C4-2B (cell line): ENCODE results near the gene PRDM5.

Experiments used
- ZFX ChIP-seq: fragments of 450-650 bp; IDR thresholded peaks from 2 replicates; pipeline ENCODE4 v1.6.1; 2017
- TF ChIP-seq, protein P1 (sequence below): fragments of 450-650 bp; conservative IDR thresholded peaks from 2 replicates; pipeline ENCODE4 v1.5.1; 2017; ENCODE audit warnings: mild to moderate bottlenecking

DNA sequence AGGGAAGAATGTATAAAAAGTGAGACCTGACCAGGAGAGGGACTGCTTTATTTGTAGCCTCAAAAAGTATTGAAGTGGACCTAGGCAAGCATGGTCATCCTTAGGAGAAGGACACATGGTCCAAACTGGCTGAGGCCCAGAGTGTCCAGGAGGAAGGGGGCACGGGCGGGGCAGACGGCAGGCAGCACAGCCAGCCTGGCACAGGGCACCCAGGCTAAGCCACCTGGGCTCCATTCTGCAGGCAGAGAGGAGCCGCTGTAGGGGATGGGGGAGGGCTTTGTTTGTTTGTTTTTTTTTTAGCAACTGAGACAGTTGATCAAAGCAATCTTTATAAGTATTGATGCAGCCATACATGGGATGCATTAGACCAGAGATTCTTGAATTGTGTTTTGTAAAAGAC lies 188.6 kb downstream of the PRDM5 start:
- TF ChIP-seq, protein P1, sequence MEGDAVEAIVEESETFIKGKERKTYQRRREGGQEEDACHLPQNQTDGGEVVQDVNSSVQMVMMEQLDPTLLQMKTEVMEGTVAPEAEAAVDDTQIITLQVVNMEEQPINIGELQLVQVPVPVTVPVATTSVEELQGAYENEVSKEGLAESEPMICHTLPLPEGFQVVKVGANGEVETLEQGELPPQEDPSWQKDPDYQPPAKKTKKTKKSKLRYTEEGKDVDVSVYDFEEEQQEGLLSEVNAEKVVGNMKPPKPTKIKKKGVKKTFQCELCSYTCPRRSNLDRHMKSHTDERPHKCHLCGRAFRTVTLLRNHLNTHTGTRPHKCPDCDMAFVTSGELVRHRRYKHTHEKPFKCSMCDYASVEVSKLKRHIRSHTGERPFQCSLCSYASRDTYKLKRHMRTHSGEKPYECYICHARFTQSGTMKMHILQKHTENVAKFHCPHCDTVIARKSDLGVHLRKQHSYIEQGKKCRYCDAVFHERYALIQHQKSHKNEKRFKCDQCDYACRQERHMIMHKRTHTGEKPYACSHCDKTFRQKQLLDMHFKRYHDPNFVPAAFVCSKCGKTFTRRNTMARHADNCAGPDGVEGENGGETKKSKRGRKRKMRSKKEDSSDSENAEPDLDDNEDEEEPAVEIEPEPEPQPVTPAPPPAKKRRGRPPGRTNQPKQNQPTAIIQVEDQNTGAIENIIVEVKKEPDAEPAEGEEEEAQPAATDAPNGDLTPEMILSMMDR = no peak
- TF ChIP-seq ZFX = no peak
